Kidney epithelial cell (primary cell): ENCODE measurements around the gene BRSK1. TPM values are rescaled to one million over a fixed set of nuclear protein-coding genes. Genes with fewer than 3 reads are reported as not detected.

Experiments used
- DNase-seq: peaks from one replicate; pipeline ENCODE4 v3.0.0-alpha.2; 2010; ENCODE audit warnings: low read depth
- H3K27me3 ChIP-seq: 2 replicates; pipeline ENCODE4 v1.6.0; 2011; ENCODE audit warnings: low read length; ENCODE audit not compliant: control insufficient read depth, insufficient read depth
- H3K36me3 ChIP-seq: 2 replicates; pipeline ENCODE4 v1.5.1; 2011; ENCODE audit warnings: low read length; ENCODE audit not compliant: control insufficient read depth, insufficient read depth
- H3K4me3 ChIP-seq: 2 replicates; pipeline ENCODE4 v1.5.1; 2011; ENCODE audit warnings: low read depth, mild to moderate bottlenecking, control low read depth, low read length
- CTCF ChIP-seq: IDR thresholded peaks from 2 replicates; pipeline ENCODE4 v1.5.1; 2011; ENCODE audit warnings: mild to moderate bottlenecking, moderate library complexity, low read length, control low read depth, inconsistent platforms; ENCODE audit not compliant: insufficient read depth, poor library complexity, severe bottlenecking
- total RNA-seq: library from RNA; depleted of rRNA; stranded (reverse); fragments of >200 nt; gene quantifications from 2 replicates; pipeline ENCODE4 v1.2.3, GENCODE V29; 2015

Gene BRSK1
- total RNA-seq, 1 donor from 2014 or later = 6.0 TPM

- TF ChIP-seq CTCF = no peak
- Histone ChIP-seq H3K27me3 (no peaks in the 10 kb centered on the region), H3K36me3 (no peaks in the 10 kb centered on the region), H3K4me3 (no peak overlapping the region)
- DNase-seq = peak; percentile 53
Measured at GRCh38 chr19:55251341-55252081, 32.3 kb upstream of the BRSK1 start.

DNA sequence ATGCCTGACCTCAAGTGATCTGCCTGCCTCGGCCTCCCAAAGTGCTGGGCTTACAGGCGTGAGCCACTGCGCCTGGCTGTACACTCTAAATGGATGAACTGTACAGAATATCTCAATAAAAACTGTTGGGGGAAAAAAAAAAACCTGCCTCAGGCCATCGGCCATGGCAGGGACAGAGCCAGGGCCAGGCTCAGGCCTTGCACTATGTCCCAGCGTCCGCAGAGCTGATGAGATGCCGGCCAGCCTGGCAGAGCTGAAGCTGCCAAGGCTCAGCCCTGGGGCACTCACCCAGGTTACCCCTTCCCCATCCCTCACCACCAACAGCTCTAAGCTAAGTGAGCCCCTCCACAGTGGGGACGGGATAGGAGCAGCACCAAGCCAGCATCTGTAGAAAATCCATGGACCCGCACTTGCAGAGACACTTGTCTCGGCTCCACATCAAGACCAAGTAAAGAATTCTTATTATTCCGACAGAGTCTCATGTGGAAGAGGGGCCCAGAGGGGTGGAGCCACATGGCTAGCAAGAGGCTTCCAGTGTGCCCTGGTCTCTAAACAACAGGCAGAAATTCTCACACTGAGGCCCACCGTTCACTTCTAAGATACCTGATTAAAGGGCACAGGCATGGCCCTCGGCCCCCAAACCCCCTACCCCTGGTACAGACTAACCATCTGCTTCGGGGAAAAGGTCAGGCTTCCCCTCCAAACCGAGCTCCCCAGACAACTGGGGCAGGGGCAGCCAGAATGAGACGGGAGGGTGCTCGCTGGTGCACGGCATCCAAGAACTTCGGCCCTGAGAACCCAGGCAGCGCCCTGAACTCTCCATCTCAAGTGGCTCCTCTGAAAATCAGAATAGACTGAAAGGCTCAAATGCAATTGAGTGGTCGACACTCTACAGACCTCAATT lies 30.8 kb upstream of the BRSK1 start:
- TF ChIP-seq CTCF = no peak
- no peak for DNase-seq
- Histone ChIP-seq H3K4me3 (no peak overlapping the region), H3K27me3 (no peaks in the 10 kb centered on the region), H3K36me3 (no peaks in the 10 kb centered on the region)

DNA sequence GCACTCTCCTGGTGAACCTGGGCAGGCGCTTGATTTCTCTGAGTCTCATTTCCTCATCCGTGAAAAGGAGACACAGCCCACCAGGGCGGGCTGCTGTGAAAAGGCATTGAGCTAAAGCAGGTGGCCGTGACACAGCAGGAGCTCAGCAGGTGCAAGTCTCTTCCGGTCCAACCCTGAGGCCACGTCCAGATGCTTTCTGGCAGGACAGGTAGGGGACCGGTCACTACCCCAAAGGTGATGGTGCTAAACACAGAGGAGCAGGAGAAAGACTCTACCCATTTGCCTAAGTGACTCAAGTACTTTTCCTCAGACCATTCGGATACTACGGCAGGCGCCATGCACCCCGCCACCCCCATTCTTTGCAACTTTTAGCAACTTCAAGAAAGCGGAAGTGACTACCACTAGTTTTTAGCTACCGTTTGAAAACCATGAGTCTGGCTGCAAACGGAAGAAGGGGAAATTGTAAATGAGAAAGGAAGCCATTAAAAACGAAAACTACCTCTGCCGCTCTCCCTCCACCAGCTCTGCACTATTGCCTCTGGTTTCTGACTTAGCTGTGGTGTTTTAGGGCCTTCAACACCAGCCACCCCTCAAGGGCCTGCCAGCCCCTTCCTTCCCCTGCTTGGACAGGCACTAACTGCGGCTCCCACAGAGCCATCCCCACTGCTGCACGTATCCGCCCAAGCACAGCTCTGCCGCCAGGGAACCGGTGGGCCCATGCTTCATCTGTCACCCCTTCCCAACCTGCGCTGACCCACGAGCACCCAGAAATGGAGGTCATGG lies 29.8 kb upstream of the BRSK1 start:
- no peaks in the 10 kb centered on the region for H3K36me3 ChIP-seq
- H3K4me3 ChIP-seq = no peak overlapping the region
- TF ChIP-seq CTCF = no peak
- DNase-seq = no peak
- H3K27me3 ChIP-seq = no peaks in the 10 kb centered on the region

GRCh38 chr19:55254625-55254977 lies 29.2 kb upstream of the BRSK1 start:
- Histone ChIP-seq H3K36me3 (no peaks in the 10 kb centered on the region), H3K4me3 (no peak overlapping the region), H3K27me3 (no peaks in the 10 kb centered on the region)
- no peak for TF ChIP-seq CTCF
- DNase-seq = no peak

GRCh38 chr19:55255618-55256423 lies 28.0 kb upstream of the BRSK1 start:
- Histone ChIP-seq H3K4me3 (peak overlapping the region; percentile 10), H3K36me3 (no peaks in the 10 kb centered on the region), H3K27me3 (no peaks in the 10 kb centered on the region)
- TF ChIP-seq CTCF = no peak
- no peak for DNase-seq
